Superior temporal gyrus (tissue), 1 donor: Measurements from ENCODE around the gene SLC39A13.

Experiments
- DNase-seq: peaks from one replicate; pipeline ENCODE4 v3.0.0-alpha.2; 2016; ENCODE audit errors: extremely low spot score

The SLC39A13 gene

GRCh38 chr11:47384498-47384897, 23.9 kb upstream of the SLC39A13 start:
- DNase-seq: no peak

- no peak for DNase-seq
Measured at GRCh38 chr11:47387944-47388696, 20.3 kb upstream of the SLC39A13 start.

DNA sequence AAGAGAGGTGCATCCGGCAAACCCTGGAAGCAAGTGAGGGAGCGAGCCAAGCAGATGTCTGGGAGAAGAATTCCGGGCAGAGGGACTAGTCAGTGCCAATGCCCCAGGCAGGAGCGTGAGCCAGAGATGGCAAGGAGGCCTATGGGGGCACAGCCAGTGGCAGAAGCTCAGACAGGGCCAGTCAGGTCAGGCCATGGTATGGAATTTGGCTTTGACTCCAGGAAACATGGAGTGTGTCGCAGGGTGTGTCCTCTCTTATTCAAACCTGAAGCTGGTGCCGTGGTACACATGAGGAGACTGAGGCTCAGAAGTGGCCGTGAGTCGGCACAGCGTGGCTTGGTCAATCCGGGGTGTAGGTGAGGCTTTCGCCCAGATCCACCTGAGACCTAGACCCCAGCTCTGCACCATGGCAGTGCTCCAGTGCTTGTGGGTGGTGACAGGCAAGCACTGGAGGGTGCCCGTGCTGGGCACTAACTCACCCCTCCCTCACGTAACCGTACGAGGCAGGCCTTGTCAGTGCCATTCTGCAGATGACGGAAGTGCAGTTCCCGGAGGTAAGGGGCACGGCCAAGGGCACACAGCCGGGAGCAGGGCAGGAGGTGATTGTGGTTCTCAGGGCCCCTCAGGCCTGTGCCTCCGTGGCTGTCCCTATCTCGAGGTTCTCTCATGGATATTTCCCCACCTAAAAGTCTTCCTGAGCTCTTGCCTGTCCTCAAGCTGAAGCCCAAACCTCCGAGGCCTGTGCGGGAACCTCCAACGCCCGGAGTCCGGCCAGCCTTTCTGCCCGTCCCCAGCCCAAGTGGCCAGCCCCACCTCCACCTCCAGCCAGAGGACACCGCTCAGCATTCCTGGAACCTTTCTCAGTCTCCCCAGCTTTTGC, 19.5 kb upstream of the SLC39A13 start:
- no peak for DNase-seq

- no peak for DNase-seq
Measured at GRCh38 chr11:47389577-47390421, 18.6 kb upstream of the SLC39A13 start.

DNA sequence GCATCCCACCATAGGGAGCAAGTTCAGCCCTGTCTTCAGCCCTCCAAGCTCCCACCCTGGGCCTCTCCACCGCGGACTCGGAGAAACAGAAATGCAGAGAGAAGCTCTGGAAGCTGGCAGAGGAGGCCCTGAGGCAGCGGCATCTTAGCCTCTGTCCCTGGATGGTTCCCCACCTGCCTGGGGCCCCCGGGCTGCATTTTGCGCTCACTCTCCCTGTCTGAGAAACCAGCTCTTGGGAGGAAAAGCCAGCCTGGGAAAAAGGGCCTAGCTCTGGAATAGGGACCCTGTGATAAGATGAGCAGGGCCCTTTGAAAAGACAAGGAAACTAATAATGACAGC, 18.0 kb upstream of the SLC39A13 start:
- no peak for DNase-seq

GRCh38 chr11:47391077-47391583, 17.3 kb upstream of the SLC39A13 start:
- DNase-seq: no peak

DNA sequence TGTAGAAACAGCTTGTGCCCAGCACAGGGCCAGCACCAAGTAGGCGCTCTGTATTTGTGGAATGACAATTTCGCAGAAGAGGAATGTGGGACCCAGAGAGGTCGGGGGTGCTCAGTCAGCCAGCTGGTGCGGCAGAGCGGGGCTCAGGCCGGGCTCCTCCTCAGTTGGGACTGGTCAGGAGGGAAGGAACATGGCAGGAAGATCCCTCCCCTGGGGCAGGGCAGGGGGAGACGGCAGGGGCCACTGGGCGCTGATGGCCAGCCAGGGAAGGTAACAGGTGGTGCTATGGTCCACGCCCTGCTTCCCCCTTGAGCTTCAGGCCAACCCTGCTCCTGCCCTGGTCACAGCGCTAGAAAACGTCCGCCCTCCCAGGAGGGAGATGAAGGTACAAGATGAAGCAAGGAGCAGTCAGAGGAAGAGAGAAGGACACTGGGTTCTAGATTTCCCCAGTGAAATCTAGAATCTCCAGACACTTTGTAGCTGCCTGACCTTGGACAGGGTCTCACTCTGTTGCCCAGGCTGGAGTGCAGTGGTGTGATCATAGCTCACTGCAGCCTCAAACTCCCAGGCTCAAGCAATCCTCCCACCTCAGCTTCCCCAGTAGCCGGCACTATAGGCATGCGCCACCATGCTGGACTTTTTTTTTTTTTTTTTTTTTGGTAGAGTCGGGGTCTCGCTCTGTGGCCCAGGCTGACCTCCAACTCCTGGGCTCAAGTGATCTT, 16.5 kb upstream of the SLC39A13 start:
- DNase-seq: no peak

DNA sequence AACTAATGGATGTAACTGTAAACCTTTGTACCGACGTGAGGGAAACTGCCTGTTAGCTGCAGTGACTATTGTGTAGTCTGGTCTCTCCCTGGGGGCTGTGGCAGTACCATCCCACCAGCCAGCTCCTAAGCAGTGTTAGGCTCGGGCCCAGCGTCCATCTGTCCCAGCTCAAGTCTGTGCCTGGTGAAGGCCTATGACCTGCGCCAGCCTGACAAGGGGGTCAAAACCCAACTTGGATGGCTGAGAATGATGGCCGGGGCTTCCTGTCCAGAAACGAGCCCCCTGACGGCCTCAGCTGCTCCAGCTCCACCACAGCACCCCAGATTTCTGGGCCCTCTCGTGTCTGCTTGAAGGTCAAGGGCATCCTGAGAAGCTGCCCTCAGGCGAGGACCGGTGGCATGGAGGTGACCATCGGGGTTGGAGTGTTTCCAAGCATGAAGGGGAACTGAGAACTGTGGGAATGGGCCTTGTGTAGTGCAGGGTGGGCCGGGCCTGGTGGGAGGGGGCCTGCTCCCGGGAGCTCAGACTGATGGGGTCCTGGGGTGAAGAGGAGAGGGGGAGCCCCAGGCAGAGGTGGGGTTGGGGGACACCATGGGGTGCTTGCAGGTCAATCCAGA, 15.7 kb upstream of the SLC39A13 start:
- DNase-seq: no peak

DNA sequence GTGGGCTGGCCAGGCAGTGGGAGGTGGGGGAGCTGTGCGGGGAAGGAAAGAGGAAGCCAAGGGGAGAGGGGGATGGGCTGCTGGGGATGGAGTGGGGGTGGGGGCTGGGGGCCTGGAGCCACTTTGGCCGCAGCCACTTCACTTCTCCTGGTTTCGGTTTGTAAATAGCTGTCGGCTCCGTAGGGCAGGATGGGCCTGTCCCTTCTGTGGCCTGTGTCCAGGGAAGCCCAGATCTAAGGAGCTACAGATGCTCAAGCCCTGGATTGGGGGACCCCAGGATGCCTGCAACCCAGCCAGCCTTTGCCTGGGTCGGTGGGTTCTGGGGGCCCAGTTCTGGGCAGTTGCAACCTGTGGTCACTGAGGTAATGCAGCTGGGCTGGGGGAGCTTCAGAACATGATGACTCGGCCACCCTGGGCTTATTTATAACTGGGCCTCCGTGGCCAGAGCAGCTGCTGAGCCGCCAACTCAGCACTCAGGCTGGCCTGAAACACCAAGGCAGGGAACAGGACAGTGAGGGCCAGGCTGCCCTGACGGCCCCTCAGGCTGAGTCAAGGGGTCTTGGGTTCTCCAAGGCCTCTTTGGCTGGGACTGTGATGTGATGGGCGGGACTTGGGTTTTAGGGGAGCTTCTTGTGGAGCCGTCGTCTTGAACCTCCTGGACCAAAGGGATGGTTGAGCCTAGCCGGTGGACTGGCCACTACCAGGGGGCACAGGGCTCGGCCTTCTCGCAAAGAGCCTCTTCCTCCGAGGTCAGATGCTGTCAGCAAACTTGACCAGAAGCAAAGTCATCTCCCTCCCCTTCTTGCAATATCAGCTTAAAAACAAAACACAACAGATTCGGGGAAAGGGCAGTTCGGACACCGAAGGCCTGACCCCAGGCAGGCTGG, 15.0 kb upstream of the SLC39A13 start:
- no peak for DNase-seq

- no peak for DNase-seq
Measured at GRCh38 chr11:47394050-47394321, 14.4 kb upstream of the SLC39A13 start.

- DNase-seq: no peak
Measured at GRCh38 chr11:47394322-47395222, 13.8 kb upstream of the SLC39A13 start.

- DNase-seq: no peak
Measured at GRCh38 chr11:47395223-47396048, 13.0 kb upstream of the SLC39A13 start.

GRCh38 chr11:47396049-47396320, 12.4 kb upstream of the SLC39A13 start:
- no peak for DNase-seq

DNA sequence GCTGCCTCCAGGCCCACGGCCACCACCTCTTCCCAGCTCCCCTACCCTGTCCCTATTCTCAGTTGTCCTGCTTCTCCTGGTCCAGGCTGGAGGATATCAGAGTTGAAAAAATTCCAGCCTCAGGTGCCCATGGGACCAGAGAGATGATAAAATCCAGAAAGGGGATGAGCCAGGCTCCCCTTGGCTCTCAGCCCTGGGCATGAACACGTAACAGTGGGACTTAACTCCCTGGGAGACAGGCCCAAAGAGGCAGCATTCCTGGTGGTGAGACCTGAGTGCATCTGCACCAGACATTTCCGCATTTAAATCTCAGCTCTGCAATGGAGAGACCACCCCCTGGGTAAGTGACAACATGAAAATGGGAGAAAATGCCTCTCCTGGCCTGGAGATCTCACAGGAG, 10.4 kb upstream of the SLC39A13 start:
- DNase-seq: no peak

DNA sequence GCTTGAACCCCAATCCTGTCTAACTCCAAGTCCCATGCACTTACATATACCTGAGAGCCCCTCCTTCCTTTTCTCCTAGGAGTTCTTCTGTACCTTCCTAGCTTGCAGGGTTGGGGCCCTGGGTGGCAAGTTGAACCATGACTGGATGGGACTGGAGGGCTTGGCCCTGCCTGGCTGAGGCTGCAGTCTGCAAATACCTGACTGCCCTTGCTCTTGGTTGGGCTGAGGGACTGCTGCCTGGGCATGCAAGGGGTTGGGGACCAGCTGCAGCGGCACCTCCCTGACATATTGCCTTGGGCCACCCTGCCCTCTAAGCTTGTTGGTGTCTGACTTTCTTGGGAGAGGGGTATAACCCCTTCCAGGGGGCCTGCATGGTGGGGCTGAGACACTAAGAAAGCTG, 9.8 kb upstream of the SLC39A13 start:
- no peak for DNase-seq

GRCh38 chr11:47399860-47400767, 8.3 kb upstream of the SLC39A13 start:
- no peak for DNase-seq

- DNase-seq: no peak
Measured at GRCh38 chr11:47400768-47401279, 7.6 kb upstream of the SLC39A13 start.
